Activated CD4-positive, alpha-beta T cell treated with anti-CD3 and anti-CD28 coated beads, Interleukin-2, amount 50 U/mL, for 4 hours (primary cell): ENCODE data around the gene GPR18.
"Not testable (repeated sequence)": the region's sequence is repeated elsewhere in the genome, so short reads cannot be mapped to it uniquely, and the experiment has no call there.

Experiments
- DNase-seq, 2 experiments: peaks; one replicate each; pipeline ENCODE4 v3.0.0-alpha.2; 2020

The GPR18 gene

GRCh38 chr13:99265821-99266426, 7.7 kb upstream of the GPR18 start:
- no peak for DNase-seq

GRCh38 chr13:99265162-99265800, 7.1 kb upstream of the GPR18 start:
- no peak for DNase-seq

- no peak for DNase-seq
Measured at GRCh38 chr13:99264051-99264450, 5.9 kb upstream of the GPR18 start.

GRCh38 chr13:99263126-99263785, 5.1 kb upstream of the GPR18 start:
- DNase-seq = no peak

- DNase-seq = no peak
Measured at GRCh38 chr13:99261059-99261458, 2.9 kb upstream of the GPR18 start.

- no peak for DNase-seq
Measured at GRCh38 chr13:99260216-99260615, 2.0 kb upstream of the GPR18 start.

- no peak for DNase-seq
Measured at GRCh38 chr13:99258946-99259345, 767 bp upstream of the GPR18 start.

GRCh38 chr13:99257291-99257690, 888 bp downstream of the GPR18 start:
- no peak for DNase-seq

GRCh38 chr13:99256709-99257108, 1.5 kb downstream of the GPR18 start:
- no peak for DNase-seq

GRCh38 chr13:99256283-99256682, 1.9 kb downstream of the GPR18 start:
- no peak for DNase-seq

GRCh38 chr13:99255271-99255670, 2.9 kb downstream of the GPR18 start:
- no peak for DNase-seq

- no peak for DNase-seq
Measured at GRCh38 chr13:99254830-99255229, 3.3 kb downstream of the GPR18 start.

- no peak for DNase-seq
Measured at GRCh38 chr13:99251921-99252320, 6.3 kb downstream of the GPR18 start.

- DNase-seq = no peak
Measured at GRCh38 chr13:99250982-99251825, 7.0 kb downstream of the GPR18 start.

GRCh38 chr13:99249606-99250005, 8.6 kb downstream of the GPR18 start:
- not testable (repeated sequence) for DNase-seq

- not testable (repeated sequence) for DNase-seq
Measured at GRCh38 chr13:99249178-99249577, 9.0 kb downstream of the GPR18 start.

- DNase-seq = no peak
Measured at GRCh38 chr13:99246100-99246499, 12.1 kb downstream of the GPR18 start.

- DNase-seq = peak; percentile 26 to 31
Measured at GRCh38 chr13:99237981-99238662, 20.1 kb downstream of the GPR18 start.

- DNase-seq = no peak
Measured at GRCh38 chr13:99231721-99232120, 26.5 kb downstream of the GPR18 start.

- DNase-seq = no peak
Measured at GRCh38 chr13:99230991-99231390, 27.2 kb downstream of the GPR18 start.

- DNase-seq = not testable (repeated sequence)
Measured at GRCh38 chr13:99230588-99230987, 27.6 kb downstream of the GPR18 start.

GRCh38 chr13:99228737-99229691, 29.2 kb downstream of the GPR18 start:
- no peak for DNase-seq
